Osteocyte (in vitro differentiated cells): ENCODE data around the gene DDX53. TPM values are rescaled to one million over a fixed set of nuclear protein-coding genes. Genes with fewer than 3 reads are reported as not detected.

Source experiments
- DNase-seq: peaks from one replicate; pipeline ENCODE4 v3.0.0; 2021; ENCODE audit warnings: mixed read lengths; ENCODE audit not compliant: unreplicated experiment; ENCODE audit errors: extremely low spot score
- H3K27ac Mint-ChIP-seq: one replicate; pipeline ENCODE4 v1.8.0; 2021; ENCODE audit warnings: mild to moderate bottlenecking, mixed read lengths; ENCODE audit not compliant: unreplicated experiment
- H3K27me3 Mint-ChIP-seq: one replicate; pipeline ENCODE4 v1.8.0; 2021; ENCODE audit warnings: mixed read lengths; ENCODE audit not compliant: unreplicated experiment
- H3K36me3 Mint-ChIP-seq: one replicate; pipeline ENCODE4 v1.8.0; 2021; ENCODE audit warnings: mixed read lengths; ENCODE audit not compliant: unreplicated experiment
- H3K4me1 Mint-ChIP-seq: one replicate; pipeline ENCODE4 v1.8.0; 2021; ENCODE audit warnings: mixed read lengths; ENCODE audit not compliant: unreplicated experiment
- H3K4me3 Mint-ChIP-seq: one replicate; pipeline ENCODE4 v1.8.0; 2021; ENCODE audit warnings: mild to moderate bottlenecking, moderate library complexity, mixed read lengths; ENCODE audit not compliant: unreplicated experiment
- H3K9me3 Mint-ChIP-seq: one replicate; pipeline ENCODE4 v1.8.0; 2021; ENCODE audit warnings: mixed read lengths; ENCODE audit not compliant: unreplicated experiment
- CTCF ChIP-seq: fragments of 200-600 bp; sonication (generic); IDR thresholded peaks from 2 replicates; pipeline ENCODE4 v1.5.0; 2021; ENCODE audit warnings: antibody characterized with exemption, mild to moderate bottlenecking, moderate library complexity
- total RNA-seq: library from RNA; stranded (reverse); gene quantifications from 2 replicates; pipeline ENCODE4 v1.2.1, GENCODE V29; 2021

The DDX53 gene
- total RNA-seq, 1 donor from 2014 or later = not detected

GRCh38 chrX:22975786-22976185 is 24.0 kb upstream of the DDX53 start:
- DNase-seq = no peak
- no peak overlapping the region for H3K27ac Mint-ChIP-seq

DNA sequence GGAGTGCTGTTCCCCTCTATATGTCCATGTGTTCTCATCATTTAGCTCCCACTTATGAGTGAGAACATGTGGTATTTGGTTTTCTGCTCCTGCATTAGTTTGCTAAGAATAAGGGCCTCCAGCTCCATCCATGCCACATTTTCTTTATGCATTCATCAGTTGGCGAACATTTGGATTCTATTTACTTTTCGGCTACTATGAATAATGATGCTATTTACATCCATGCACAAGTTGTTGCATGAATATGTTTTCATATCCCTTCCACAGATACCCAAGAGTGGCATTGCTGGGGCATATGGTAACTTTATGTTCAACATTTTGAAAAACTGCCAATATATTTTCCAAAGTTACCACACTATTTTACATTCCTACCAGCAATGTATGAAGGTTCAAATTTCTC is 13.8 kb upstream of the DDX53 start:
- peaks cover 17% of the 10 kb centered on the region for H3K27me3 Mint-ChIP-seq
- TF ChIP-seq CTCF = no peak
- H3K9me3 Mint-ChIP-seq = no peaks in the 10 kb centered on the region
- H3K36me3 Mint-ChIP-seq = no peaks in the 10 kb centered on the region
- no peak overlapping the region for H3K4me3 Mint-ChIP-seq
- no peak for DNase-seq
- no peaks in the 10 kb centered on the region for H3K4me1 Mint-ChIP-seq
- H3K27ac Mint-ChIP-seq = no peak overlapping the region

More at GRCh38 chrX:22975786-22976185, 24.0 kb upstream of the DDX53 start:
- Mint-ChIP-seq H3K27me3 (peaks cover 2% of the 10 kb centered on the region), H3K4me1 (no peaks in the 10 kb centered on the region), H3K9me3 (peaks cover 5% of the 10 kb centered on the region), H3K36me3 (no peaks in the 10 kb centered on the region), H3K4me3 (no peak overlapping the region)
- TF ChIP-seq CTCF = no peak

- Mint-ChIP-seq H3K27me3 (peaks cover 17% of the 10 kb centered on the region), H3K36me3 (no peaks in the 10 kb centered on the region), H3K9me3 (no peaks in the 10 kb centered on the region), H3K27ac (no peak overlapping the region), H3K4me1 (no peaks in the 10 kb centered on the region), H3K4me3 (no peak overlapping the region)
- no peak for DNase-seq
- TF ChIP-seq CTCF = no peak
Observed at GRCh38 chrX:22987452-22987851, 12.3 kb upstream of the DDX53 start.

- no peak for TF ChIP-seq CTCF
- Mint-ChIP-seq H3K27me3 (no peaks in the 10 kb centered on the region), H3K4me3 (no peak overlapping the region), H3K27ac (peak overlapping the region; percentile 11), H3K4me1 (no peaks in the 10 kb centered on the region), H3K36me3 (no peaks in the 10 kb centered on the region), H3K9me3 (peaks cover 5% of the 10 kb centered on the region)
- no peak for DNase-seq
Observed at GRCh38 chrX:23003116-23003515, 3.4 kb downstream of the DDX53 start.

- peaks cover 3% of the 10 kb centered on the region for H3K4me1 Mint-ChIP-seq
- no peak overlapping the region for H3K4me3 Mint-ChIP-seq
- no peaks in the 10 kb centered on the region for H3K27me3 Mint-ChIP-seq
- no peak overlapping the region for H3K27ac Mint-ChIP-seq
- DNase-seq = no peak
- H3K36me3 Mint-ChIP-seq = no peaks in the 10 kb centered on the region
- peaks cover 5% of the 10 kb centered on the region for H3K9me3 Mint-ChIP-seq
- TF ChIP-seq CTCF = peak; percentile 48
Observed at GRCh38 chrX:23008431-23009099, 8.8 kb downstream of the DDX53 start.
